Panc1 (cell line): Measurements from ENCODE around the gene GSG1L.

Source experiments
- POLR2AphosphoS5 ChIP-seq: IDR thresholded peaks from 2 replicates; pipeline ENCODE4 v1.6.1; 2012; ENCODE audit warnings: mild to moderate bottlenecking, low read depth, low read length, moderate library complexity
- SIN3A ChIP-seq: IDR thresholded peaks from 2 replicates; pipeline ENCODE4 v1.6.1; 2012; ENCODE audit warnings: low read depth, mild to moderate bottlenecking, low read length, moderate library complexity, borderline replicate concordance; ENCODE audit not compliant: insufficient read depth
- TF ChIP-seq, protein P1 (sequence below): fragments of 450-650 bp; IDR thresholded peaks from 2 replicates; pipeline ENCODE4 v1.5.1; 2017; ENCODE audit warnings: mild to moderate bottlenecking

DNA sequence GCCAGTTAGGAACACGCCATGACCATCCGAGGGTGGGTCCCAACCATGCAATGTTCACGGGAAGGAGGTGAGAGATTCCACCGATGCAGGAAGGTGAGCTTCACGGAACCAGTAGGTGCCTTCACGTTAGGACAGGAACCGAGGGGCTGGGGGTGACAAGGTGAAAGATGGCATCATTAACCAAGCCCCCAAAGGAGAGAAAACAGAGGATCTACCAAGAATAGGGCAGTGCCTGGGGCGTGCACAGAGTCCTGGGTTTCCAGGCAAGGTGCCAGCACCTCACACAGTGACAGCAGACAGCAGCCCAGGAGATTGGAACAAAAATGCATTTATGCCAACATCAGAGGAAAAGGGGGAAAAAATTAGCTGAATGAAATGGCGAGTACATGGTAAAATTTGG lies 137.9 kb downstream of the GSG1L start:
- no peak for TF ChIP-seq SIN3A
- TF ChIP-seq, protein P1, sequence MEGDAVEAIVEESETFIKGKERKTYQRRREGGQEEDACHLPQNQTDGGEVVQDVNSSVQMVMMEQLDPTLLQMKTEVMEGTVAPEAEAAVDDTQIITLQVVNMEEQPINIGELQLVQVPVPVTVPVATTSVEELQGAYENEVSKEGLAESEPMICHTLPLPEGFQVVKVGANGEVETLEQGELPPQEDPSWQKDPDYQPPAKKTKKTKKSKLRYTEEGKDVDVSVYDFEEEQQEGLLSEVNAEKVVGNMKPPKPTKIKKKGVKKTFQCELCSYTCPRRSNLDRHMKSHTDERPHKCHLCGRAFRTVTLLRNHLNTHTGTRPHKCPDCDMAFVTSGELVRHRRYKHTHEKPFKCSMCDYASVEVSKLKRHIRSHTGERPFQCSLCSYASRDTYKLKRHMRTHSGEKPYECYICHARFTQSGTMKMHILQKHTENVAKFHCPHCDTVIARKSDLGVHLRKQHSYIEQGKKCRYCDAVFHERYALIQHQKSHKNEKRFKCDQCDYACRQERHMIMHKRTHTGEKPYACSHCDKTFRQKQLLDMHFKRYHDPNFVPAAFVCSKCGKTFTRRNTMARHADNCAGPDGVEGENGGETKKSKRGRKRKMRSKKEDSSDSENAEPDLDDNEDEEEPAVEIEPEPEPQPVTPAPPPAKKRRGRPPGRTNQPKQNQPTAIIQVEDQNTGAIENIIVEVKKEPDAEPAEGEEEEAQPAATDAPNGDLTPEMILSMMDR: no peak
- TF ChIP-seq POLR2AphosphoS5: no peak
